ENCODE measurements around the gene ZNF286A.

Gene ZNF286A

DNA sequence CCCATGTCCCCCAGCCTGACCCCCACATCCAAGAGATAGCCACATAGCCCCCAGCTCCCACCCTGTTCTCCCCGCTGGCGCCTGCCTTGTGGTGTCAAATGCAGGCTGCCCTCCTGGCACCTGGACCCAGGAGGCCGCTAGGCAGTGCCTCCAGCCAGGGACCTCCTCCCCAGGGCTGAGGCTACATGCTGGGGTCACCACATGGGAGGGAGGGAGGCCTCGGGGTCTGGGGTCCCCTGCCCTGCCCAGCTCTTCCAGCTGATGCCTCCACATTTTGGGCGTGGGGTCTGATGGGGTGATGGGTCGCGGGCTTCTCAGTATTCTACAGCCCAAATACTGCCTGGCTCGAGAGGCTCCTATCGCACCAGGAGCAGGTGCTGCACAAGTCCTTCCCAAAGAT lies 42.1 kb downstream of the ZNF286A start:
- no peak overlapping the region for H3K4me2 ChIP-seq (ENCODE audit: low read length)
- no peak overlapping the region for H3K4me3 ChIP-seq (ENCODE audit: low read length)
- no peak overlapping the region for H4K8ac ChIP-seq (ENCODE audit: low read depth, low read length)
- no peak overlapping the region for H3K23ac ChIP-seq (ENCODE audit: low read length)
- H3K27ac ChIP-seq (ENCODE audit: low read depth, low read length) = no peak overlapping the region
- H3K56ac ChIP-seq (ENCODE audit: low read length) = no peak overlapping the region
- no peak overlapping the region for H3K18ac ChIP-seq (ENCODE audit: low read length)
- H3K4me1 ChIP-seq (ENCODE audit: control insufficient read depth, low read depth, low read length) = peaks cover 2% of the 10 kb centered on the region
- H4K5ac ChIP-seq (ENCODE audit: low read length) = no peak overlapping the region
- no peak overlapping the region for H3K9ac ChIP-seq (ENCODE audit: low read length)
- DNase-seq = no peak
- no peaks in the 10 kb centered on the region for H3K79me2 ChIP-seq (ENCODE audit: control insufficient read depth, insufficient read depth, low read length)
- H2AK5ac ChIP-seq (ENCODE audit: low read length) = no peak overlapping the region
- no peaks in the 10 kb centered on the region for H3K36me3 ChIP-seq (ENCODE audit: control insufficient read depth, insufficient read depth, low read length)
- no peak overlapping the region for H2BK5ac ChIP-seq (ENCODE audit: low read length)
- no peaks in the 10 kb centered on the region for H3K27me3 ChIP-seq (ENCODE audit: insufficient read depth, low read length, poor library complexity)
- WGBS (ENCODE audit: extremely low coverage, insufficient coverage, low lambda C conversion rate) = no CpG with 5 or more reads among the region's 9 CpGs
- no peaks in the 10 kb centered on the region for H3K79me1 ChIP-seq (ENCODE audit: low read length)
- no peak overlapping the region for H2BK120ac ChIP-seq (ENCODE audit: low read depth, low read length)
- H2BK15ac ChIP-seq (replicated peaks; ENCODE audit: low read depth) = no peak overlapping the region
- H3K4ac ChIP-seq (ENCODE audit: low read depth, low read length) = no peak overlapping the region

- no peak overlapping the region for H3K27ac ChIP-seq (ENCODE audit: low read depth, low read length)
- no peak overlapping the region for H3K56ac ChIP-seq (ENCODE audit: low read length)
- no peak overlapping the region for H3K18ac ChIP-seq (ENCODE audit: low read length)
- no peaks in the 10 kb centered on the region for H3K27me3 ChIP-seq (ENCODE audit: insufficient read depth, low read length, poor library complexity)
- no peak overlapping the region for H3K4me2 ChIP-seq (ENCODE audit: low read length)
- WGBS (ENCODE audit: extremely low coverage, insufficient coverage, low lambda C conversion rate) = no CpG with 5 or more reads among the region's 15 CpGs
- no peak overlapping the region for H2BK5ac ChIP-seq (ENCODE audit: low read length)
- H4K5ac ChIP-seq (ENCODE audit: low read length) = no peak overlapping the region
- H3K23ac ChIP-seq (ENCODE audit: low read length) = no peak overlapping the region
- no peak overlapping the region for H2BK120ac ChIP-seq (ENCODE audit: low read depth, low read length)
- no peak for DNase-seq
- H3K4me3 ChIP-seq (ENCODE audit: low read length) = no peak overlapping the region
- no peak overlapping the region for H3K9ac ChIP-seq (ENCODE audit: low read length)
- H2AK5ac ChIP-seq (ENCODE audit: low read length) = no peak overlapping the region
- no peak overlapping the region for H4K8ac ChIP-seq (ENCODE audit: low read depth, low read length)
- no peaks in the 10 kb centered on the region for H3K36me3 ChIP-seq (ENCODE audit: control insufficient read depth, insufficient read depth, low read length)
- no peaks in the 10 kb centered on the region for H3K79me2 ChIP-seq (ENCODE audit: control insufficient read depth, insufficient read depth, low read length)
- peaks cover 2% of the 10 kb centered on the region for H3K4me1 ChIP-seq (ENCODE audit: control insufficient read depth, low read depth, low read length)
- H3K4ac ChIP-seq (ENCODE audit: low read depth, low read length) = no peak overlapping the region
- H2BK15ac ChIP-seq (replicated peaks; ENCODE audit: low read depth) = no peak overlapping the region
- H3K79me1 ChIP-seq (ENCODE audit: low read length) = no peaks in the 10 kb centered on the region
These were observed 42.7 kb downstream of the ZNF286A start for GRCh38 chr17:15742051-15742795.

DNA sequence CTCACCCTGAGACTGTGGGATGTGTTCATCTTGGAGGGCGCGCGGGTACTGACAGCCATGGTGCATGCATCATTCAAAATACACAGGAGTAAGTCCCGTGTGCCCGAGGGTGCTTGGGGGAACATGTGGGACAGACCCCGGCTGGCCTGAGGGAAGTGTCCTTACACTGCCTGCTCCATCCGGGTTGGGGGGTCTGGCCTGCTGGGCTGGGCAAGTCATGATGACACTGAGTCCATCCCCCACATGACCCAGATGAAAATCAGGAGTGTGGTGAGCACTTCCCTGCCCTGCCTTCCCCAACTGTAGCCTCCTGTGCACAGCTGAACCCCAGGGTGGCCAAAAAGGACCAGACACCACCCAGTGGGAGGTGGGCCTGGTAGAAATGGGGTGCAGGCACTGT lies 43.4 kb downstream of the ZNF286A start:
- no peak for DNase-seq
- H2BK15ac ChIP-seq (replicated peaks; ENCODE audit: low read depth) = no peak overlapping the region

DNA sequence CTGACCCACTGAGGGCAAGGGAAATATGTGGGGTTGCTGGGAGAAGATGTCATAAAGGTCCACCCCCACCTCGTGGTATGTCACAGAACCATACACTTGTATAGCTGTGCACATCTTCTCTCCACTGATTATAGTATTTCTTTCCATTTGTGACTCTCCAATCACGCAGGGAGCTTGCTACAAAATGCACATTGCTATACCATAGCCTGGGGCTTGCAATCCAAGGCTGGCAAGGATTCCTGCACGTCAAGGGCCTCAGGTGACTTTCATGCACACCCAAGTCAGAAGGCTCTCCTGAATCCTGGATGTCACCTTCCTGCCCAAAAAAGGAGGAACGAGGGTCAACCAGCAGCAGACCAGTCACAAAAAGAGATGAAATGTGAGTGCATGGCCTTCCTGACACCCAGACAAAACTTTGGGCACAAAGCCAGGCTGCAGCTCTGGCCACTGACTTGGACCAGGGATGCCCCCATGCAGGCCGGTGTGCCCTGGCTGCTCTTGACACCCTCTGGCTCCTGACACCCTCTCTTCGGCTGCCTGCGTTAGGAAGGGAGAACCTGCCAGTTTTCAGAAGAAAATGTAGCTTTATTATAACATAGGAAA lies 44.6 kb downstream of the ZNF286A start:
- Histone ChIP-seq H3K4me3 (ENCODE audit: low read length) (no peak overlapping the region), H3K79me2 (ENCODE audit: control insufficient read depth, insufficient read depth, low read length) (no peaks in the 10 kb centered on the region), H3K36me3 (ENCODE audit: control insufficient read depth, insufficient read depth, low read length) (no peaks in the 10 kb centered on the region), H3K27ac (ENCODE audit: low read depth, low read length) (no peak overlapping the region), H4K8ac (ENCODE audit: low read depth, low read length) (no peak overlapping the region), H3K4ac (ENCODE audit: low read depth, low read length) (no peak overlapping the region), H2BK5ac (ENCODE audit: low read length) (no peak overlapping the region), H3K23ac (ENCODE audit: low read length) (no peak overlapping the region), H3K4me2 (ENCODE audit: low read length) (no peak overlapping the region), H3K18ac (ENCODE audit: low read length) (no peak overlapping the region), H2BK120ac (ENCODE audit: low read depth, low read length) (no peak overlapping the region), H3K4me1 (ENCODE audit: control insufficient read depth, low read depth, low read length) (peaks cover 2% of the 10 kb centered on the region), H3K27me3 (ENCODE audit: insufficient read depth, low read length, poor library complexity) (no peaks in the 10 kb centered on the region), H2BK15ac (replicated peaks; ENCODE audit: low read depth) (no peak overlapping the region), H3K56ac (ENCODE audit: low read length) (no peak overlapping the region), H2AK5ac (ENCODE audit: low read length) (no peak overlapping the region), H3K9ac (ENCODE audit: low read length) (no peak overlapping the region), H4K5ac (ENCODE audit: low read length) (no peak overlapping the region), H3K79me1 (ENCODE audit: low read length) (no peaks in the 10 kb centered on the region)
- WGBS (ENCODE audit: extremely low coverage, insufficient coverage, low lambda C conversion rate) = no CpG with 5 or more reads among the region's 7 CpGs
- DNase-seq = no peak

More for the DNA sequence above, 43.4 kb downstream of the ZNF286A start:
- no peak overlapping the region for H2BK5ac ChIP-seq (ENCODE audit: low read length)
- H3K4ac ChIP-seq (ENCODE audit: low read depth, low read length) = no peak overlapping the region
- no peak overlapping the region for H2BK120ac ChIP-seq (ENCODE audit: low read depth, low read length)
- WGBS (ENCODE audit: extremely low coverage, insufficient coverage, low lambda C conversion rate) = no CpG with 5 or more reads among the region's 7 CpGs
- no peak overlapping the region for H2AK5ac ChIP-seq (ENCODE audit: low read length)
- no peak overlapping the region for H3K56ac ChIP-seq (ENCODE audit: low read length)
- H3K18ac ChIP-seq (ENCODE audit: low read length) = no peak overlapping the region
- H3K4me1 ChIP-seq (ENCODE audit: control insufficient read depth, low read depth, low read length) = peaks cover 2% of the 10 kb centered on the region
- H3K4me2 ChIP-seq (ENCODE audit: low read length) = no peak overlapping the region
- H3K27ac ChIP-seq (ENCODE audit: low read depth, low read length) = no peak overlapping the region
- no peak overlapping the region for H4K8ac ChIP-seq (ENCODE audit: low read depth, low read length)
- H3K4me3 ChIP-seq (ENCODE audit: low read length) = no peak overlapping the region
- no peak overlapping the region for H3K23ac ChIP-seq (ENCODE audit: low read length)
- H3K9ac ChIP-seq (ENCODE audit: low read length) = no peak overlapping the region
- no peaks in the 10 kb centered on the region for H3K79me1 ChIP-seq (ENCODE audit: low read length)
- H3K27me3 ChIP-seq (ENCODE audit: insufficient read depth, low read length, poor library complexity) = no peaks in the 10 kb centered on the region
- H3K36me3 ChIP-seq (ENCODE audit: control insufficient read depth, insufficient read depth, low read length) = no peaks in the 10 kb centered on the region
- no peak overlapping the region for H4K5ac ChIP-seq (ENCODE audit: low read length)
- H3K79me2 ChIP-seq (ENCODE audit: control insufficient read depth, insufficient read depth, low read length) = no peaks in the 10 kb centered on the region

- H3K36me3 ChIP-seq (ENCODE audit: control insufficient read depth, insufficient read depth, low read length) = no peaks in the 10 kb centered on the region
- no peak overlapping the region for H4K8ac ChIP-seq (ENCODE audit: low read depth, low read length)
- no peak overlapping the region for H2BK120ac ChIP-seq (ENCODE audit: low read depth, low read length)
- H3K79me2 ChIP-seq (ENCODE audit: control insufficient read depth, insufficient read depth, low read length) = no peaks in the 10 kb centered on the region
- H3K79me1 ChIP-seq (ENCODE audit: low read length) = no peaks in the 10 kb centered on the region
- H3K23ac ChIP-seq (ENCODE audit: low read length) = no peak overlapping the region
- H2BK15ac ChIP-seq (replicated peaks; ENCODE audit: low read depth) = no peak overlapping the region
- no peak overlapping the region for H3K56ac ChIP-seq (ENCODE audit: low read length)
- H2AK5ac ChIP-seq (ENCODE audit: low read length) = no peak overlapping the region
- peaks cover 2% of the 10 kb centered on the region for H3K4me1 ChIP-seq (ENCODE audit: control insufficient read depth, low read depth, low read length)
- H3K27ac ChIP-seq (ENCODE audit: low read depth, low read length) = no peak overlapping the region
- H4K5ac ChIP-seq (ENCODE audit: low read length) = no peak overlapping the region
- no peaks in the 10 kb centered on the region for H3K27me3 ChIP-seq (ENCODE audit: insufficient read depth, low read length, poor library complexity)
- H2BK5ac ChIP-seq (ENCODE audit: low read length) = no peak overlapping the region
- DNase-seq = peak; percentile 89
- H3K18ac ChIP-seq (ENCODE audit: low read length) = no peak overlapping the region
- no CpG with 5 or more reads among the region's 2 CpGs for WGBS (ENCODE audit: extremely low coverage, insufficient coverage, low lambda C conversion rate)
- H3K4me2 ChIP-seq (ENCODE audit: low read length) = no peak overlapping the region
- no peak overlapping the region for H3K4me3 ChIP-seq (ENCODE audit: low read length)
- H3K4ac ChIP-seq (ENCODE audit: low read depth, low read length) = no peak overlapping the region
- H3K9ac ChIP-seq (ENCODE audit: low read length) = no peak overlapping the region
These were observed 45.3 kb downstream of the ZNF286A start for GRCh38 chr17:15744885-15745284.
